GM18519 (cell line): ENCODE results near the gene DAP.
"Not testable (repeated sequence)": the region's sequence is repeated elsewhere in the genome, so short reads cannot be mapped to it uniquely, and the experiment has no call there.

Experiments
- ATAC-seq: cut with Tn5 transposase; IDR thresholded peaks from one replicate; pipeline ENCODE4 v1.9.1; 2021; ENCODE audit warnings: mild to moderate bottlenecking, moderate library complexity; ENCODE audit not compliant: unreplicated experiment, low FRiP score

The DAP gene

DNA sequence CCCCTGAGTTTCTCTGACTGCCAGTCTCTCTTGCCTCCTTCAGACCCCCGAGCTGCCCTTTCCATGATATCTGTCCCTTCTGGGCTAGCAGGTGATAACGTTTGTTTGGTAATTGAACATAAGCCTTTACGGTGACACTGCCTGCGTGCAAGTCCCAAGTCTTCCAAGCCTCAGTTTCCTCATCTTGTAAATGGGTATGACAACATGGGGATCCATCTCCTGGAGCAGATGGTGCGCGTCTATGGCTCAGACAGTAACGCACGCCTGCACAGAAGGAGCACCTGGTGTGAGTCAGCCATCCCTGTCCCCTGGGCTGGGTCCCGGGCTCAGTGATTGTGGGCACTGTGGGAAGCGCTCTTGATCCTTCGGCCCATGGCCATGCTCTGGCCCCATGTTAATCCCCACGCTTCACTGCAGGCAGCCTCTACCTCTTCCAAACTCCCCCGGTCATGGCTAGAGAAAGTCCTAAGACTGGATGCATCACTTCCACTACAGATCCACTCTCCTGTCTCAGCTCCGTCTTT is 85.8 kb downstream of the DAP start:
- no peak for ATAC-seq

GRCh38 chr5:10674582-10674981 is 86.5 kb downstream of the DAP start:
- no peak for ATAC-seq

DNA sequence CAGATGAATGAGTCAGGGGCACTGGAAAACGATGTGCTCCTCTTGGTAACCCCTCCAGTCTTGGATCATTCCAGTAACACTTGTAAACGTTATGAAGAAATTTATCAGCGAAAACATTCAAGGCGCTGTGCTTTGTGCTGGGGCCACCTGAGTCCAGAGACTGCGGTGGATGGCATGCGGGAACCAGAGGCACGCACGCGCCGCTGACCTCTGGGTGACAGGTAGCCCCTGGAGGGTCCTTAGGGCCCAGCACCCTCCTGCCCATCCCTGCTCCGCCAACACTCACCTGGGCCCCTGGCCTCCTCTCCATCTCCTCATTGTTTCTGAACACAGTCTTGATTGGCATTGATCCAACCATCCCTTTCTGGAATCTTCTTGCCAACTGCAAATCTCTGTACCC is 86.9 kb downstream of the DAP start:
- no peak for ATAC-seq

- no peak for ATAC-seq
Observed at GRCh38 chr5:10673407-10673806, 87.6 kb downstream of the DAP start.

GRCh38 chr5:10673017-10673389 is 88.0 kb downstream of the DAP start:
- ATAC-seq = no peak

- ATAC-seq = no peak
Observed at GRCh38 chr5:10672146-10673016, 88.7 kb downstream of the DAP start.

DNA sequence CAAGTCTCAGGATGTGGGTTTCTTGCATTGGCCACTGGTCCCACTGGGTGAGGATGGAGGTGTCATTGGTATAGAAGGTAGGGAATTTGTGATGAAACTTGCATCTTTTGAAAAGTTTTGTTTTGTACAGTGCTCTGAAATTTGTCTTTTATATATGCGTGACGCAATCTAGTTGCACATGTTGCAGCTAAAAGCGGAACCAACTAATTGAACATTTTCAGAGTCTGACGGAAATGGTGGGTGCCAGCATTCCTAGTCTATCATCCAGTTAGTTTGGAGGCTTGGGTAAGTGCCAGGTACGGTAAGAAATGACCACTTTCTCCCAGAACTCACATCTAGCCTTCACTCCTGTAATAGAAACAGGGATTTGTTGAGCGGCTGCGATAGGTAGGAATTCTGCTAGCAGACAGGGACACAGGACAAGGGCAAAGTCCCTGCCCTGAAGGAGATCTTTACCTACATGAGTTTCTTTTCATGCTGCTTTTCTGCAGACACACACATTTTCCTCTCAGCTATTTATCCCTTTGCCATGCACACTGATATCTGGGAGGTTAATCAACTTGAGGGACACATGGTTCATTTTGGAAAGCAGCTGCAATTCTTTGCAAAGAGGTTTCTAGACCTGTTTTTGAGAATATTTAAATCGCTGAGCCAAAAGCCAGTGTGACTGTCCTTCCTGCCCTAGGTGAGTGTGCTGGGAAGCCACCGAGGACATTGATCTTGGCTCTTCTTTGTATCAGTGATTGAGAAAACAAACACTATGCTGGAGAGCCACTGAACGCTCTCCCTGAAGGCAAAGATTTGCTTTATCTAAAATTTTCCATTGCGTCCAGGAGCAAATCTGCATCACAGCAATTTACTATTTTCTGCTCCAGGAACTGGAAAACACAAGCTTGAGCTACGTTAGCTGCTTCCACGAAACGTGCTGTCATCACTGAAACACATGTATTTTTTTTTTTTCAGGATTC is 89.7 kb downstream of the DAP start:
- ATAC-seq = no peak

DNA sequence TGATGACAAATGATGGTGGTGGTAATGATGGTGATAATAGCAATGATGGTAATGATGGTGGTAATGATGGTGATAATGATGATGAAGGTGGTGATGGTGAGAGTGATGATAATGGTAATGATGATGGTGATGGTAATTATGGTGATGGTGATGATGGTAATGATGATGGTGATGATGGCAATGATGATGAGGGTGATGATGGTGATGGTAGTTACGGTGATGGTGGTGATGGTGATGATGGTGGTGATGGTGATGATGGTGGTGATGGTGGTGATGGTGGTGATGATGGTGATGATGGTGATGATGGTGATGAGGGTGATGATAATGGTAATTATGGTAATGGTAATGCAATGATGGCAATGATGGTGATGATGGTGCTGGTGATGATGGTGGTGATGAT is 91.1 kb downstream of the DAP start:
- no peak for ATAC-seq

- ATAC-seq = no peak
Observed at GRCh38 chr5:10668697-10669096, 92.3 kb downstream of the DAP start.

DNA sequence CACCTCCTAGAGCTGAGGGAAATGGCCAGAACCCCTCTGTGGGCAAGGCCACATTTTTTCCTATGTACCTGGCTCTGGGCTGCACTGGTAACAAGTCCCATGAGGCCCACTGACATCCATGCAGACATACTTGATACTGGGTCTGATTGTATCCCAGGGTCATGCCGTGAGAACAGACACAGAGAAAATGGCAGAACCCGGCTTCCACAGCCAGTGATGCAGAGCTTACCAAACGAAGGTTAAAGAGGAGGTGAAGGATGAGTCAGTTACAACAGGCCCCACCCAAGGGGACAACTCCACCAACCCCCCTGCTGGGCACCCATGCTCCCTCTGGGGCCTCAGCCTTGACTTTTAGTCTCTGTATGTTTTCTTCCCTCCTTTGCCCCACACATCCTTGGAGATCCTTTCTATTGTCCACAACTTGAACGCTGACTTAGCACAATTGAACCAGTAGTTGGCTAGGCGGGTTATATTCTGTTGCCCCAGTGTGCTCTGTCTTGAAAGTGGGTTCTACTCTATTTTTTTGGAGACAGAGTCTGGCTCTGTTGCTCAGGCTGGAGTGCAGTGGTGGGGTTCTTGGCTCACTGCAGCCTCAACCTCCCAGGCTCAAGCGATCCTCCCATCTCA is 93.5 kb downstream of the DAP start:
- no peak for ATAC-seq

- ATAC-seq = no peak
Observed at GRCh38 chr5:10666531-10667299, 94.3 kb downstream of the DAP start.

- ATAC-seq = no peak
Observed at GRCh38 chr5:10665799-10666198, 95.2 kb downstream of the DAP start.

DNA sequence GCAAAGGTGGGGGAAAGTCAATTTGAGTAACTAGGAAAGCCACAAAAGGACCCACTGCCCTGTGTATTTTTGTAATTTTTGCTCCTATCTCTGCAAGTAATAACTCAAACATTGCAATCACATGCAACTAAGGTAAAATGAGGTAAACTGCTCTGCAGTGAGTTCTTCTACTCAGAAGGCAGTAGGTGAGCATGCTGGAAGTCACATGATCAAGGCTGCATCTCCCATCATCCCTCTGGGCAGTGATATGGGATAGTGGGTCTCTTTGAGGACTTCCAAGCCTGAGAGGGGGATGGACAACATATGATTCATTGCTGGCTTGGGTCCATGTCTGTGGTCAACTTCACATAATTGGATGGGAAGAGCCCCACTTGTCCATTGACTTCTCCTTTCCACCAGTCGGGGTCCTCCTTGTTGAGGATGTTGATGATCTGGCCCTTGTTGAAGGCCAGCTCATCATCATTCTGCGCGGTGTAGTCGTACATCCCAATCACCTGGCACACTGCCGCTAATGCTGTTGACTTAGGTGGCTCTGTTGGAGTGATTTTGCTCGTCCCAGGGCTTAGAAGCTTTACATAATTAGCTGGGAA is 96.8 kb downstream of the DAP start:
- not testable (repeated sequence) for ATAC-seq

- ATAC-seq = no peak
Observed at GRCh38 chr5:10663489-10664179, 97.4 kb downstream of the DAP start.

DNA sequence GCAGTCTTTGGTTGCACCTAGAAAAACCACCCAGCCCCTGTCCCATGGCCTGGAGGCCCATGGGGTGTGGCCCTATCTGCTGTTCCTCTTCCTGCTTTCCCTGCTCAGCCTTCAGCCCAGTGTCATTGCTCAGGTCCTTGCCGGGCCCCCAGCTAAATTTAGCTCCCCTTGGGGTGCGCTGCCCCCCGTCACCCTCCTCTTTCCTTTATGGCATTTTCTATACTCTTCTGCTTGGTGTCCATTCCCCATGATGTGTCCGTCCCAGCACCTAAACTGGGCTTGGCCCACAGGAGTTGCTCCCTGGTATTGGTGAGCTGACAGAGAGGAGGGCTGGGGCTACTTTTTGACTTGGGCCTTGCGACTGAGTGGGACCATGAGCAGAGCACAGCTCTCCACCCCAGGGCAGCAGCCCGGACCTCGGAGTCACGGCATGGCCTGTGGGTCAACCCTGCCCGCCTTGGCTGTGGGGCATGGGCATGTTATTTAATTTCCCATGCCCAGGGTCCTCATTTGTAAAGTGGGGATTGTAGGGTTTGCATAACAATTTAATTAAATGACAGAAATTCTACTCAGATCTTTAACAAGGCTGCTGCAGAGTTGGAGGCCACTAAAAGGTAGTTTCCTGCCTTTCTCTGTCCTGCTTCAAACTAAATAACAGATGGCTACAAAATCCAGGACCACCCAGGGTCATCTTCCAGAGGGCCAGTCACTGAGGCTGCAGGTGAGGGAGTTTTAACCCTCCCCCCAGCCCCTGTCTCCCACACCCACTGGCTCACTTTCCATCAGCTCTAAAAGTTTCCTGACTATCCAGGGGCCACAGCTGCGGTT is 98.2 kb downstream of the DAP start:
- ATAC-seq = no peak

- no peak for ATAC-seq
Observed at GRCh38 chr5:10662083-10662482, 99.0 kb downstream of the DAP start.

GRCh38 chr5:10661401-10661800 is 99.6 kb downstream of the DAP start:
- ATAC-seq = no peak

DNA sequence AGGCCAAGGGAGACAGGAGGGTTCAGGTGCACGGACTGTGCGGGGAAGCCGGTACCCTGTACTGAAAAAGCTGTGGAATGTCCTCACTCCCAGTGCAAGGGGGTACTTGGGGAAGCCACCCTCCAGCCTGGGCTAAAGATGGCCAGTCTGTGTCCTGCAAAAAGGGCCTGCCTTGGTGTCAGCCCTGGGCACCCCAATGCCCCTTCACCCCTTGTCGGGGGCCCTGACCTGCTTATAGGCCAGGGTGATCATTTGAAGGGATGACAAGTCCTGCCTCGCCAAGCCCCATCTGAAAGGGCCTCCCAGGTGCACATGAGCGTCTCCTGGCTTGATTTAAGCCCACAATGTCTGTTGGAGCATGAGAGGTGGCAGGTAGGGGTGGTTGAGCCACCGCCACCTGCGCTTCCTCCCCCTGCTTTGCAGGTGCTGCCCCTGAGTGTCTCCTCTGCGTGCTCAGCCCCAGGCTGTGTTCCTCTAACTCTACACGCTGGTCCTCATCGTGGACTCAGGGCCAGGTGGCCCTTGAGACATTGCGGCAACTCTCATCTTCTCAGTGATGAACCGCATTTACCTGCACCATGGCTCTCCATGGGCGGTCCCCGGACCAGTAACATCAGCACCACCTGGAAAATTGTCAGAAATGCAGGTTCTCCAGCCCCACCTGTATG is 100.2 kb downstream of the DAP start:
- no peak for ATAC-seq
